ENCODE measurements around the gene TTLL12.

The TTLL12 gene

GRCh38 chr22:43228330-43228729, 41.4 kb upstream of the TTLL12 start:
- H3K27ac ChIP-seq (ENCODE audit: low read length) = no peak overlapping the region
- H3K27me3 ChIP-seq (ENCODE audit: control insufficient read depth in 1 of 2, insufficient read depth in 2 of 2, low read length in 2 of 2) = no peaks in the 10 kb centered on the region
- H3K9me3 ChIP-seq (ENCODE audit: control insufficient read depth in 2 of 2, low read length in 2 of 2) = no peaks in the 10 kb centered on the region
- H3K4me1 ChIP-seq (ENCODE audit: control insufficient read depth, insufficient read depth, low read length) = no peaks in the 10 kb centered on the region
- H3K36me3 ChIP-seq (ENCODE audit: control insufficient read depth in 2 of 2, insufficient read depth in 2 of 2, low read length in 2 of 2) = peaks cover 0 to 6% of the 10 kb centered on the region in 2 donors
- H3K4me3 ChIP-seq (ENCODE audit: low read length in 2 of 2) = no peak overlapping the region
- no peak overlapping the region for H3K9ac ChIP-seq (ENCODE audit: low read length in 2 of 2)

- no peak overlapping the region for H3K9ac ChIP-seq (ENCODE audit: low read length in 2 of 2)
- no peak overlapping the region for H3K27ac ChIP-seq (ENCODE audit: low read length)
- H3K4me3 ChIP-seq (ENCODE audit: low read length in 2 of 2) = no peak overlapping the region
- H3K27me3 ChIP-seq (ENCODE audit: control insufficient read depth in 1 of 2, insufficient read depth in 2 of 2, low read length in 2 of 2) = no peaks in the 10 kb centered on the region
- H3K4me1 ChIP-seq (ENCODE audit: control insufficient read depth, insufficient read depth, low read length) = no peaks in the 10 kb centered on the region
- H3K9me3 ChIP-seq (ENCODE audit: control insufficient read depth in 2 of 2, low read length in 2 of 2) = no peaks in the 10 kb centered on the region
- peaks cover 0 to 6% of the 10 kb centered on the region in 2 donors for H3K36me3 ChIP-seq (ENCODE audit: control insufficient read depth in 2 of 2, insufficient read depth in 2 of 2, low read length in 2 of 2)
Measured at GRCh38 chr22:43227239-43227630, 40.3 kb upstream of the TTLL12 start.

GRCh38 chr22:43226377-43227238, 39.7 kb upstream of the TTLL12 start:
- Histone ChIP-seq H3K4me1 (ENCODE audit: control insufficient read depth, insufficient read depth, low read length) (no peaks in the 10 kb centered on the region), H3K27ac (ENCODE audit: low read length) (no peak overlapping the region), H3K9me3 (ENCODE audit: control insufficient read depth in 2 of 2, low read length in 2 of 2) (no peaks in the 10 kb centered on the region), H3K27me3 (ENCODE audit: control insufficient read depth in 1 of 2, insufficient read depth in 2 of 2, low read length in 2 of 2) (no peaks in the 10 kb centered on the region), H3K4me3 (ENCODE audit: low read length in 2 of 2) (no peak overlapping the region), H3K9ac (ENCODE audit: low read length in 2 of 2) (no peak overlapping the region), H3K36me3 (ENCODE audit: control insufficient read depth in 2 of 2, insufficient read depth in 2 of 2, low read length in 2 of 2) (peaks cover 0 to 6% of the 10 kb centered on the region in 2 donors)

GRCh38 chr22:43225609-43226008, 38.7 kb upstream of the TTLL12 start:
- Histone ChIP-seq H3K27ac (ENCODE audit: low read length) (no peak overlapping the region), H3K9me3 (ENCODE audit: control insufficient read depth in 2 of 2, low read length in 2 of 2) (no peaks in the 10 kb centered on the region), H3K4me1 (ENCODE audit: control insufficient read depth, insufficient read depth, low read length) (no peaks in the 10 kb centered on the region), H3K9ac (ENCODE audit: low read length in 2 of 2) (no peak overlapping the region), H3K27me3 (ENCODE audit: control insufficient read depth in 1 of 2, insufficient read depth in 2 of 2, low read length in 2 of 2) (no peaks in the 10 kb centered on the region), H3K36me3 (ENCODE audit: control insufficient read depth in 2 of 2, insufficient read depth in 2 of 2, low read length in 2 of 2) (peaks cover 0 to 5% of the 10 kb centered on the region in 2 donors), H3K4me3 (ENCODE audit: low read length in 2 of 2) (no peak overlapping the region)

- Histone ChIP-seq H3K4me3 (ENCODE audit: low read length in 2 of 2) (no peak overlapping the region), H3K36me3 (ENCODE audit: control insufficient read depth in 2 of 2, insufficient read depth in 2 of 2, low read length in 2 of 2) (peaks cover 0 to 16% of the 10 kb centered on the region in 2 donors), H3K9me3 (ENCODE audit: control insufficient read depth in 2 of 2, low read length in 2 of 2) (no peaks in the 10 kb centered on the region), H3K27ac (ENCODE audit: low read length) (no peak overlapping the region), H3K27me3 (ENCODE audit: control insufficient read depth in 1 of 2, insufficient read depth in 2 of 2, low read length in 2 of 2) (no peaks in the 10 kb centered on the region), H3K4me1 (ENCODE audit: control insufficient read depth, insufficient read depth, low read length) (no peaks in the 10 kb centered on the region), H3K9ac (ENCODE audit: low read length in 2 of 2) (no peak overlapping the region)
Measured at GRCh38 chr22:43222987-43223386, 36.1 kb upstream of the TTLL12 start.

- Histone ChIP-seq H3K36me3 (ENCODE audit: control insufficient read depth in 2 of 2, insufficient read depth in 2 of 2, low read length in 2 of 2) (peaks cover 0 to 21% of the 10 kb centered on the region in 2 donors), H3K4me3 (ENCODE audit: low read length in 2 of 2) (no peak overlapping the region), H3K27me3 (ENCODE audit: control insufficient read depth in 1 of 2, insufficient read depth in 2 of 2, low read length in 2 of 2) (no peaks in the 10 kb centered on the region), H3K9ac (ENCODE audit: low read length in 2 of 2) (no peak overlapping the region), H3K9me3 (ENCODE audit: control insufficient read depth in 2 of 2, low read length in 2 of 2) (no peaks in the 10 kb centered on the region), H3K27ac (ENCODE audit: low read length) (no peak overlapping the region), H3K4me1 (ENCODE audit: control insufficient read depth, insufficient read depth, low read length) (no peaks in the 10 kb centered on the region)
Measured at GRCh38 chr22:43222262-43222661, 35.3 kb upstream of the TTLL12 start.

- Histone ChIP-seq H3K27me3 (ENCODE audit: control insufficient read depth in 1 of 2, insufficient read depth in 2 of 2, low read length in 2 of 2) (no peaks in the 10 kb centered on the region), H3K36me3 (ENCODE audit: control insufficient read depth in 2 of 2, insufficient read depth in 2 of 2, low read length in 2 of 2) (peaks cover 0 to 18% of the 10 kb centered on the region in 2 donors), H3K4me3 (ENCODE audit: low read length in 2 of 2) (no peak overlapping the region), H3K9ac (ENCODE audit: low read length in 2 of 2) (no peak overlapping the region), H3K4me1 (ENCODE audit: control insufficient read depth, insufficient read depth, low read length) (no peaks in the 10 kb centered on the region), H3K27ac (ENCODE audit: low read length) (no peak overlapping the region), H3K9me3 (ENCODE audit: control insufficient read depth in 2 of 2, low read length in 2 of 2) (no peaks in the 10 kb centered on the region)
Measured at GRCh38 chr22:43220625-43221380, 33.9 kb upstream of the TTLL12 start.

GRCh38 chr22:43218786-43219185, 31.9 kb upstream of the TTLL12 start:
- H3K36me3 ChIP-seq (ENCODE audit: control insufficient read depth in 2 of 2, insufficient read depth in 2 of 2, low read length in 2 of 2) = peaks cover 0 to 18% of the 10 kb centered on the region in 2 donors
- H3K9me3 ChIP-seq (ENCODE audit: control insufficient read depth in 2 of 2, low read length in 2 of 2) = no peaks in the 10 kb centered on the region
- H3K27ac ChIP-seq (ENCODE audit: low read length) = no peak overlapping the region
- H3K4me3 ChIP-seq (ENCODE audit: low read length in 2 of 2) = no peak overlapping the region
- no peaks in the 10 kb centered on the region for H3K27me3 ChIP-seq (ENCODE audit: control insufficient read depth in 1 of 2, insufficient read depth in 2 of 2, low read length in 2 of 2)
- H3K9ac ChIP-seq (ENCODE audit: low read length in 2 of 2) = no peak overlapping the region
- H3K4me1 ChIP-seq (ENCODE audit: control insufficient read depth, insufficient read depth, low read length) = no peaks in the 10 kb centered on the region

- Histone ChIP-seq H3K4me1 (ENCODE audit: control insufficient read depth, insufficient read depth, low read length) (no peaks in the 10 kb centered on the region), H3K36me3 (ENCODE audit: control insufficient read depth in 2 of 2, insufficient read depth in 2 of 2, low read length in 2 of 2) (peaks cover 0 to 18% of the 10 kb centered on the region in 2 donors)
Measured at GRCh38 chr22:43217285-43218030, 30.5 kb upstream of the TTLL12 start.

GRCh38 chr22:43216738-43217137, 29.8 kb upstream of the TTLL12 start:
- H3K27me3 ChIP-seq (ENCODE audit: control insufficient read depth in 1 of 2, insufficient read depth in 2 of 2, low read length in 2 of 2) = no peaks in the 10 kb centered on the region
- H3K9me3 ChIP-seq (ENCODE audit: control insufficient read depth in 2 of 2, low read length in 2 of 2) = no peaks in the 10 kb centered on the region
- peaks cover 0 to 18% of the 10 kb centered on the region in 2 donors for H3K36me3 ChIP-seq (ENCODE audit: control insufficient read depth in 2 of 2, insufficient read depth in 2 of 2, low read length in 2 of 2)
- H3K27ac ChIP-seq (ENCODE audit: low read length) = no peak overlapping the region
- H3K4me1 ChIP-seq (ENCODE audit: control insufficient read depth, insufficient read depth, low read length) = no peaks in the 10 kb centered on the region
- no peak overlapping the region for H3K4me3 ChIP-seq (ENCODE audit: low read length in 2 of 2)
- no peak overlapping the region for H3K9ac ChIP-seq (ENCODE audit: low read length in 2 of 2)

More at GRCh38 chr22:43217285-43218030, 30.5 kb upstream of the TTLL12 start:
- H3K9ac ChIP-seq (ENCODE audit: low read length in 2 of 2) = no peak overlapping the region
- no peak overlapping the region for H3K4me3 ChIP-seq (ENCODE audit: low read length in 2 of 2)
- H3K27ac ChIP-seq (ENCODE audit: low read length) = no peak overlapping the region
- H3K9me3 ChIP-seq (ENCODE audit: control insufficient read depth in 2 of 2, low read length in 2 of 2) = no peaks in the 10 kb centered on the region
- no peaks in the 10 kb centered on the region for H3K27me3 ChIP-seq (ENCODE audit: control insufficient read depth in 1 of 2, insufficient read depth in 2 of 2, low read length in 2 of 2)
